Colon (tissue), 2 donors: ENCODE data around the gene UBE2V1.

Source experiments
- FAIRE-seq: peaks from 2 replicates; lab custom pipeline; 2012; peaks lifted over from hg19 to GRCh38; lab: Jason Lieb, UNC
- donor health status: control.
- donor health status: control.

Gene UBE2V1

GRCh38 chr20:50043573-50044352, 69.2 kb downstream of the UBE2V1 start:
- no peak for FAIRE-seq

- FAIRE-seq = no peak
Observed at GRCh38 chr20:50042370-50043313, 70.3 kb downstream of the UBE2V1 start.

- FAIRE-seq = no peak
Observed at GRCh38 chr20:50041246-50041873, 71.6 kb downstream of the UBE2V1 start.

DNA sequence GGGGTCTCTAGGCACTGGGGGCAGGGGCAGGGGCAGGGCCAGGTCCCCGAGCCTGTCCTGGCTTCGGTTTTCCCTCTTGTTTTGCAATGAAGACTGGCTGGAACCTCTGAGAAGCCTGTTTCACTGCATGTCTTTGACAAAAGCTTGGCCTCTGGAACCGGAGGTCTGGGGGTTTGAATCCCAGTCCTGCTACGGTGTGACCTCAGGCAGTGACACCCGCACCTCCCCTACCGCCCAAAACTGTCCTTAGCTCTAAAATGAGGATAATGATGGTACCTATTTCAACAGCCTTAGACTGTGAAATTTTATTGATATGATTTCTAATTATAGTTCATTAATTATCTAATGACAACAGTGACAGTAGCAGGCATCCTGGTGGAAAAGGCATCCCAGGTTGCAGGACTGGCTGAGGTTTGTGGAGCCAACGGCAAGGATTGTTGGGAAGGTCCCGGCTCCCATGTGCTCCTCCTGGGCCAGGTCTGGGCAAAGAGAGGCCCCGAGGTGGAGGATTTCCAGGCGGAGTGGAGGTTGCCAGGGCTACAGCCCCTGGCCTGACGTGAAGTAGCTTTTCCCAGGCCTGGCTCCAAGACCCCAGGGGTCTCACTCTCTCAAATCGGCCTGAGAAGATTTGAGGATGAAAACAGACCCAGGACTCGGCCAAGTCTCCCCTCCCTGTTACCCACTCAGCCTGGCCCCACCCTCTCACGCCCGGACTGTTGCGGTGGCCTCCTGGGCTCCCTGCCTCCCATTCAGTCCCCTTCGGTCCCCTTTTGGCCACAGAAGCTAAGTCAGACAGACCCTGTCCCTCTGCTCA, 72.3 kb downstream of the UBE2V1 start:
- FAIRE-seq = no peak

DNA sequence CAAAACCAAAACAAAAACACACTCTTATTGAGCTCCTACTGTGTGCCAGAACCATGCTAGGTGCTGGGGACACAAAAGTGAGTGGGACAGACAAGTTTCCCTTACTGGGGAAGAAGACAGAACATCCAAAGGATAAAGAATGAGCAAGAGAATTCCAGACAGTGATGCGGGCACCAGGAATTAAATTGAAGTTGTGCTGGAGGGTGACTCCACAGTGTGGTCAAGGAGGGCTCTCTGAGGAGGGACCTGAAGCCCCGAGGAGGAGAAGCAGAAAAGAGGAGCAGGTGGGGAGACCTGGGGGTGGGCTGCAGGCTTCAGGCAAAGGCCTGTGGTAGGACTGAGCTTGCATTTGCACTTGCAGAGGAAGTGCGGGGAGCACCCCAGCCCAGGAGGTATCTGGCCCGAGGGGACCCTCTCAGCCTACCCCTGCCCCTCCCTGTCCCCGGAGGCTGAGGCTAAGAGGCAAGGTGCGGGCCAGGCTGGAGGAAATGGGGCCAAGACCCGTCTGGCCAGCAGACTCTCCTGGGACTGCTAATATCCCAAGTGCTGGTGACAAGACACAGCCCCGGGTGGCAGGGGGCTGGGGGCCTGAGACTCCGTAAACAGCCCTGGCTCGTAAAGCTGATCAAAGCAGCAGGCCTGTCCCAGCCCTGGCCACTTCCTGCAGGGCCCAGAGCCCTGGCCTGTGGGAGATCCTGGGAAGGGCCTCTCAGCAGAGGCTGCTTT, 73.1 kb downstream of the UBE2V1 start:
- FAIRE-seq = no peak

DNA sequence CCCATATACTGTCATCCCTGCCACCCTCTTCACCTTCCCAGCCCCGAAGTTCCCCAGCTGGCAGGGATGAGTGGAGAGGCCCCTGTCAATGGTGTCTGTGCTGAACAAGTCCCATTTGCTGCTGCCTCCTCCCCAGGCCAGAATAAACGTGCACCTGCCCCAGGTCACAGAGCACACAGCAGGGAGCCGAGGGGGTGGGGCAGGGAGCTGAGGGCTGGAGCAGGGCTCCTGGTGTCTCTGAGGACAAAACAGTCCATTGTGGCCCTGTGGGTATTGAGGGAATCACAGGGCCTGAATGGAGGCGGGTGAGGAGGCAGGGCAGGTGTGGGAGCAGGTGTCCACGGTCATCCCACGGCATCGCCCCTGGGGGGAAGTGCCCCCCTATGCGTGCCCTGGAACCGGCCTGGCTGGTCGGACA, 74.4 kb downstream of the UBE2V1 start:
- no peak for FAIRE-seq

GRCh38 chr20:50038169-50038568, 74.8 kb downstream of the UBE2V1 start:
- no peak for FAIRE-seq

DNA sequence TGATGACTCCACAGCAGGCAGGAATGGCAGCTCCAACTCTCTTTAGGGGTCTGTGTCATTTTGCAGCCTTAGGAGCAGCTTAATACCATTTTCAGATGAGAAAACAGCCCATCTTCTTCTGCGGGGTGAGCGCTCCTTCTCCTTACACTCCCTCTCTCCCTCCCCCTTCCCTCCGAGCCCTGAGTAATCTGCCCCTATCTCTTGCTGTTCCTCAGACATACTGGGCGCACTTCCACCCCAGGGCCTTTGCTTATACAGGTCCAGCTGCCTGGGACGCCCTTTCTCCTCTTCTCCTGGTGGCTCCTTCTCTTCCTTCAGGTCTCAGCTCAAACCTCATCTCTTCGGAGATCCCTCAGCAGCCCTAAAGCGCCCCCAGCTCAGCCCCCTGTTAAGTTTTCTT, 75.4 kb downstream of the UBE2V1 start:
- FAIRE-seq = no peak

- FAIRE-seq = no peak
Observed at GRCh38 chr20:50037123-50037522, 75.8 kb downstream of the UBE2V1 start.

- FAIRE-seq = no peak
Observed at GRCh38 chr20:50036703-50037102, 76.2 kb downstream of the UBE2V1 start.

DNA sequence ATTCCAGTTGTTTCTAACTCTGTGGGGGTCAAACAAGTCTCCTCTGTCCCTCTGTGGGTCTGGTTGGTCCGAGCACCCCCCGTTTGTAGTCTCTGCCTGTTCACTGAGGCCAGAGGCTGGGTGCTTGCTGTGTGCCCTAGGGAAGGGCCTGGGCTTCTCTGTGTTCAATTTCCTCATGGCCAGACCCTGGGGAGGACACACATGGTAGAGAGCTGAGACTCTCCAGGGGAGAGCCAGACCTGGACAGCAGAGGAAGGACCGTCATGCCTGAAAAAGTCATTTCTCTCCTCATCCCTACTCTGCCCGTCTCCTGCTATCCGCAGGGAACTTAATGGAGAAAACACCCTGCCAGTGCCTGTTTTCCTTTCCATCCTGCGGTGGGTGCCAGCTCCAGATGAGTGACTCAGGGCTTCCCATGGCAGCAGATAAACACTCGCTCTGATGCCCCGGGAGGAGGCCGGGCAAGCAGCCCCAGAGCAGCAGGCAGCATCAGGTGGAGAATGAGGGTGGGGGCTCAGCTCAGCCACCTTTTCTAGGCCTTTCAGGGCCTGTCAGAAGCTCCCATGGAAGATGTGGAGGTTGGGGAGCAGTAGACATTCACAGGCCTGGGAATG, 78.3 kb downstream of the UBE2V1 start:
- FAIRE-seq = no peak

DNA sequence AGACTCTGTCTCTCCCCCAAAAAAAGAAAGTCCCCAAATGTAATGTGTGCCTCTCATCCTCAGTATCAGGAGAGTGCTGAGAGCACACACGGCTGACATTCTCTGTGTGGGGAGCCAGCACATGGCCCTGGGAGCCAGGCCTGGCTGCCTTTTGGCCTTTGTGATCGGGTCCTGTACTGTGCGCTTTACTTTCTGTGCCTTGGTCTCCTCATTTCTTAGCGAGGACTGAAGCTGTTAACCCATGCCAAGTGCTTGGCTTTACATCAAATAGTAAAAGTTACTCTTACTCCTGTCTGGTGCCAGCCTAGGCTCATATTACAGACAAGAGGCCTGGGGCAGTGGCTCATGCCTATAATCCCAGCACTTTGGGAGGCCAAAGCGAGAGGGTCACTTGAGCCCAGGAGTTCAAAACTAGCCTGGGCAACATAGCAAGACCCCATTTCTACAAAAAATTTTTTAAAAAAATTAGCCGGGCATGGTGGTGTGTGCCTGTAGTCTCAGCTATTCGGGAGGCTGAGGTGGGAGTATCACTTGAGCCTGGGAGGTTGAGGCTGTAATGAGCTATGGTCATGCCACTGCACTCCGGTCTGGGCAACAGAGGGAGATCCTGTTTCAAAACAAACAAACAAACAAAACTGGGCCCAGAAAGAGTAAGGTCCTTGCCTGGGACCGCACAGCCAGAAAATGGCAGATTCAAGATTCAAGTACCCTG, 79.8 kb downstream of the UBE2V1 start:
- no peak for FAIRE-seq
